GM23338 (cell line): ENCODE results near the gene RFWD3. TPM values are rescaled to one million over a fixed set of nuclear protein-coding genes. Genes with fewer than 3 reads are reported as not detected.
"Not testable (repeated sequence)": the region's sequence is repeated elsewhere in the genome, so short reads cannot be mapped to it uniquely, and the experiment has no call there.

Experiments used
- ATAC-seq: fragments of 200-7000 bp; cut with Tn5 transposase; 3 replicates; pipeline ENCODE4 v1.9.1; 2020
- DNase-seq: peaks from one replicate; pipeline ENCODE4 v3.0.0-alpha.2; 2015; ENCODE audit warnings: low spot score
- H2AFZ ChIP-seq: fragments of 200-600 bp; sonication (generic); 2 replicates; pipeline ENCODE4 v1.8.0; 2016; ENCODE audit warnings: antibody characterized with exemption, mild to moderate bottlenecking, moderate library complexity
- H3F3A ChIP-seq: fragments of 200-600 bp; sonication (generic); replicated peaks from 2 replicates; pipeline ENCODE4 v1.8.0; 2017; ENCODE audit warnings: antibody characterized with exemption, mixed run types, low read depth
- H3K27ac ChIP-seq: fragments of 200-600 bp; sonication (generic); 2 replicates; pipeline ENCODE4 v1.6.1; 2016; ENCODE audit warnings: low read depth
- H3K27me3 ChIP-seq: fragments of 200-600 bp; sonication (generic); 2 replicates; pipeline ENCODE4 v1.8.0; 2016; ENCODE audit warnings: mild to moderate bottlenecking, mixed run types, moderate library complexity; ENCODE audit not compliant: insufficient read depth
- H3K36me3 ChIP-seq: fragments of 200-600 bp; sonication (generic); 2 replicates; pipeline ENCODE4 v1.8.0; 2016; ENCODE audit warnings: mild to moderate bottlenecking; ENCODE audit not compliant: insufficient read depth
- H3K4me1 ChIP-seq: fragments of 200-600 bp; sonication (generic); 2 replicates; pipeline ENCODE4 v1.8.0; 2016; ENCODE audit warnings: mild to moderate bottlenecking, moderate library complexity; ENCODE audit not compliant: insufficient read depth
- H3K4me2 ChIP-seq: fragments of 200-600 bp; sonication (generic); 2 replicates; pipeline ENCODE4 v1.7.1; 2017; ENCODE audit warnings: mixed run types
- H3K4me3 ChIP-seq: fragments of 200-600 bp; sonication (generic); 2 replicates; pipeline ENCODE4 v1.6.1; 2016; ENCODE audit warnings: mixed run types
- H3K79me2 ChIP-seq: fragments of 200-600 bp; sonication (generic); replicated peaks from 2 replicates; pipeline ENCODE4 v1.8.0; 2017; ENCODE audit warnings: mild to moderate bottlenecking; ENCODE audit not compliant: insufficient read depth
- H3K9me2 ChIP-seq: fragments of 200-600 bp; sonication (generic); 2 replicates; pipeline ENCODE4 v1.8.0; 2017; ENCODE audit not compliant: insufficient read depth
- H4K20me1 ChIP-seq: fragments of 200-600 bp; sonication (generic); replicated peaks from 2 replicates; pipeline ENCODE4 v1.8.0; 2017; ENCODE audit warnings: mild to moderate bottlenecking; ENCODE audit not compliant: insufficient read depth
- H3K27ac Mint-ChIP-seq: 2 replicates; pipeline ENCODE4 v1.8.0; 2020; ENCODE audit warnings: inconsistent platforms, mild to moderate bottlenecking, moderate library complexity, mixed read lengths
- H3K27me3 Mint-ChIP-seq: 3 replicates; pipeline ENCODE4 v1.8.0; 2022; ENCODE audit warnings: low read depth, mild to moderate bottlenecking, moderate library complexity, mixed read lengths, inconsistent platforms; ENCODE audit not compliant: insufficient read depth, poor library complexity
- H3K36me3 Mint-ChIP-seq: 3 replicates; pipeline ENCODE4 v1.8.0; 2021; ENCODE audit warnings: low read depth, mild to moderate bottlenecking, inconsistent platforms, moderate library complexity, mixed read lengths
- H3K4me1 Mint-ChIP-seq: 3 replicates; pipeline ENCODE4 v1.8.0; 2020; ENCODE audit warnings: mild to moderate bottlenecking, inconsistent platforms, mixed read lengths
- H3K4me3 Mint-ChIP-seq: 3 replicates; pipeline ENCODE4 v1.8.0; 2021; ENCODE audit warnings: moderate library complexity, mild to moderate bottlenecking, inconsistent platforms, mixed read lengths
- H3K9me3 Mint-ChIP-seq: 3 replicates; pipeline ENCODE4 v1.8.0; 2020; ENCODE audit warnings: moderate library complexity, mild to moderate bottlenecking, inconsistent platforms, mixed read lengths
- ETS1 ChIP-seq: IDR thresholded peaks from 2 replicates; pipeline ENCODE4 v1.6.1; 2016; ENCODE audit warnings: antibody characterized with exemption
- EZH2 ChIP-seq: fragments of 200-600 bp; sonication (generic); IDR thresholded peaks from one replicate; pipeline ENCODE4 v1.8.0; 2017; ENCODE audit warnings: antibody characterized with exemption, mild to moderate bottlenecking, low read depth; ENCODE audit not compliant: unreplicated experiment
- EZH2phosphoT487 ChIP-seq: fragments of 200-600 bp; sonication (generic); IDR thresholded peaks from one replicate; pipeline ENCODE4 v1.8.1; 2018; ENCODE audit warnings: antibody characterized with exemption; ENCODE audit not compliant: unreplicated experiment
- JUNB ChIP-seq: IDR thresholded peaks from one replicate; pipeline ENCODE4 v1.6.1; 2016; ENCODE audit warnings: antibody characterized with exemption; ENCODE audit not compliant: unreplicated experiment
- NANOG ChIP-seq: IDR thresholded peaks from 2 replicates; pipeline ENCODE4 v1.6.1; 2016; ENCODE audit warnings: antibody characterized with exemption, borderline replicate concordance
- POLR2AphosphoS5 ChIP-seq: IDR thresholded peaks from 2 replicates; pipeline ENCODE4 v1.6.1; 2016; ENCODE audit warnings: antibody characterized with exemption, low read depth
- STAT1 ChIP-seq: IDR thresholded peaks from one replicate; pipeline ENCODE4 v1.6.1; 2016; ENCODE audit warnings: antibody characterized with exemption; ENCODE audit not compliant: unreplicated experiment
- ZNF114 ChIP-seq: fragments of 250-450 bp; sonication (Bioruptor Pico); IDR thresholded peaks from 2 replicates; pipeline ENCODE4 v1.5.0; 2020; ENCODE audit warnings: mild to moderate bottlenecking, moderate library complexity
- ZNF331 ChIP-seq: fragments of 250-450 bp; sonication (Bioruptor Pico); IDR thresholded peaks from 2 replicates; pipeline ENCODE4 v1.5.0; 2020; ENCODE audit warnings: low read depth, mild to moderate bottlenecking, moderate library complexity
- polyA plus RNA-seq: library from polyadenylated mRNA; unstranded; fragments of >200 nt; fragmentation: Nextera tagmentation; extraction: Ambion mirVana; gene quantifications from 2 replicates; pipeline ENCODE4 v1.2.1, GENCODE V29; 2016
- total RNA-seq: library from RNA; depleted of rRNA; stranded (reverse); fragments of >200 nt; shearing (Covaris generic); gene quantifications from 2 replicates; pipeline ENCODE4 v1.2.3, GENCODE V29; 2014
- TF ChIP-seq, protein P1 (sequence below): fragments of 250-450 bp; sonication (Bioruptor Pico); IDR thresholded peaks from 2 replicates; pipeline ENCODE4 v1.5.0; 2020; ENCODE audit warnings: mild to moderate bottlenecking, moderate library complexity

RFWD3 gene
- total and polyA plus RNA-seq, 2 experiments from 2014 or later: 27.6 to 113 TPM

GRCh38 chr16:74677868-74678267 lies 11.2 kb upstream of the RFWD3 start:
- no peaks in the 10 kb centered on the region for H3K9me3 Mint-ChIP-seq

DNA sequence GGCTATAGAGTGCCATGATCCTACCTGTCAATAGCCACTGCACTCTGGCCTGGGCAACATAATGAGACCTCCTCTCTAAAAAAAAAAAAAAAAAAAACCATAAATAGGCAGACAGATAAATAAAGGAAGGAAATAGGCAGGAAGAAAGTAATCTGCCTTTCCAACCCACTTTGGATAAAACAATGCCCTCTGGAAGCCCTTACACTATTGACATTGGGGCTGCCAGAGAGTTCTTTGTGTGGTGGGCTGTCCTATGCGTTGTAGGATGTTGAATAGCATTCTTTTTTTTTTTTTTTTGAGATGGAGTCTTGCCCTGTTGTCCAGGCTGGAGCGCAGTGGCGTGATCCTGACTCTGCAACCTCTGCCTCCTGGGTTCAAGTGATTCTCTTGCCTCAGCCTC lies 7.2 kb upstream of the RFWD3 start:
- no peaks in the 10 kb centered on the region for H3K27me3 ChIP-seq
- no peaks in the 10 kb centered on the region for H3F3A ChIP-seq
- no peaks in the 10 kb centered on the region for H4K20me1 ChIP-seq
- ATAC-seq (no peak), DNase-seq (no peak)
- H3K79me2 ChIP-seq: no peaks in the 10 kb centered on the region
- H3K27ac ChIP-seq: no peak overlapping the region
- H3K36me3 ChIP-seq: no peaks in the 10 kb centered on the region
- H3K4me1 Mint-ChIP-seq: no peaks in the 10 kb centered on the region
- no peaks in the 10 kb centered on the region for H3K27me3 Mint-ChIP-seq
- no peaks in the 10 kb centered on the region for H3K9me3 Mint-ChIP-seq
- H3K4me2 ChIP-seq: no peak overlapping the region
- no peaks in the 10 kb centered on the region for H3K36me3 Mint-ChIP-seq
- TF ChIP-seq JUNB: no peak
- TF ChIP-seq STAT1: no peak
- TF ChIP-seq, protein P1, sequence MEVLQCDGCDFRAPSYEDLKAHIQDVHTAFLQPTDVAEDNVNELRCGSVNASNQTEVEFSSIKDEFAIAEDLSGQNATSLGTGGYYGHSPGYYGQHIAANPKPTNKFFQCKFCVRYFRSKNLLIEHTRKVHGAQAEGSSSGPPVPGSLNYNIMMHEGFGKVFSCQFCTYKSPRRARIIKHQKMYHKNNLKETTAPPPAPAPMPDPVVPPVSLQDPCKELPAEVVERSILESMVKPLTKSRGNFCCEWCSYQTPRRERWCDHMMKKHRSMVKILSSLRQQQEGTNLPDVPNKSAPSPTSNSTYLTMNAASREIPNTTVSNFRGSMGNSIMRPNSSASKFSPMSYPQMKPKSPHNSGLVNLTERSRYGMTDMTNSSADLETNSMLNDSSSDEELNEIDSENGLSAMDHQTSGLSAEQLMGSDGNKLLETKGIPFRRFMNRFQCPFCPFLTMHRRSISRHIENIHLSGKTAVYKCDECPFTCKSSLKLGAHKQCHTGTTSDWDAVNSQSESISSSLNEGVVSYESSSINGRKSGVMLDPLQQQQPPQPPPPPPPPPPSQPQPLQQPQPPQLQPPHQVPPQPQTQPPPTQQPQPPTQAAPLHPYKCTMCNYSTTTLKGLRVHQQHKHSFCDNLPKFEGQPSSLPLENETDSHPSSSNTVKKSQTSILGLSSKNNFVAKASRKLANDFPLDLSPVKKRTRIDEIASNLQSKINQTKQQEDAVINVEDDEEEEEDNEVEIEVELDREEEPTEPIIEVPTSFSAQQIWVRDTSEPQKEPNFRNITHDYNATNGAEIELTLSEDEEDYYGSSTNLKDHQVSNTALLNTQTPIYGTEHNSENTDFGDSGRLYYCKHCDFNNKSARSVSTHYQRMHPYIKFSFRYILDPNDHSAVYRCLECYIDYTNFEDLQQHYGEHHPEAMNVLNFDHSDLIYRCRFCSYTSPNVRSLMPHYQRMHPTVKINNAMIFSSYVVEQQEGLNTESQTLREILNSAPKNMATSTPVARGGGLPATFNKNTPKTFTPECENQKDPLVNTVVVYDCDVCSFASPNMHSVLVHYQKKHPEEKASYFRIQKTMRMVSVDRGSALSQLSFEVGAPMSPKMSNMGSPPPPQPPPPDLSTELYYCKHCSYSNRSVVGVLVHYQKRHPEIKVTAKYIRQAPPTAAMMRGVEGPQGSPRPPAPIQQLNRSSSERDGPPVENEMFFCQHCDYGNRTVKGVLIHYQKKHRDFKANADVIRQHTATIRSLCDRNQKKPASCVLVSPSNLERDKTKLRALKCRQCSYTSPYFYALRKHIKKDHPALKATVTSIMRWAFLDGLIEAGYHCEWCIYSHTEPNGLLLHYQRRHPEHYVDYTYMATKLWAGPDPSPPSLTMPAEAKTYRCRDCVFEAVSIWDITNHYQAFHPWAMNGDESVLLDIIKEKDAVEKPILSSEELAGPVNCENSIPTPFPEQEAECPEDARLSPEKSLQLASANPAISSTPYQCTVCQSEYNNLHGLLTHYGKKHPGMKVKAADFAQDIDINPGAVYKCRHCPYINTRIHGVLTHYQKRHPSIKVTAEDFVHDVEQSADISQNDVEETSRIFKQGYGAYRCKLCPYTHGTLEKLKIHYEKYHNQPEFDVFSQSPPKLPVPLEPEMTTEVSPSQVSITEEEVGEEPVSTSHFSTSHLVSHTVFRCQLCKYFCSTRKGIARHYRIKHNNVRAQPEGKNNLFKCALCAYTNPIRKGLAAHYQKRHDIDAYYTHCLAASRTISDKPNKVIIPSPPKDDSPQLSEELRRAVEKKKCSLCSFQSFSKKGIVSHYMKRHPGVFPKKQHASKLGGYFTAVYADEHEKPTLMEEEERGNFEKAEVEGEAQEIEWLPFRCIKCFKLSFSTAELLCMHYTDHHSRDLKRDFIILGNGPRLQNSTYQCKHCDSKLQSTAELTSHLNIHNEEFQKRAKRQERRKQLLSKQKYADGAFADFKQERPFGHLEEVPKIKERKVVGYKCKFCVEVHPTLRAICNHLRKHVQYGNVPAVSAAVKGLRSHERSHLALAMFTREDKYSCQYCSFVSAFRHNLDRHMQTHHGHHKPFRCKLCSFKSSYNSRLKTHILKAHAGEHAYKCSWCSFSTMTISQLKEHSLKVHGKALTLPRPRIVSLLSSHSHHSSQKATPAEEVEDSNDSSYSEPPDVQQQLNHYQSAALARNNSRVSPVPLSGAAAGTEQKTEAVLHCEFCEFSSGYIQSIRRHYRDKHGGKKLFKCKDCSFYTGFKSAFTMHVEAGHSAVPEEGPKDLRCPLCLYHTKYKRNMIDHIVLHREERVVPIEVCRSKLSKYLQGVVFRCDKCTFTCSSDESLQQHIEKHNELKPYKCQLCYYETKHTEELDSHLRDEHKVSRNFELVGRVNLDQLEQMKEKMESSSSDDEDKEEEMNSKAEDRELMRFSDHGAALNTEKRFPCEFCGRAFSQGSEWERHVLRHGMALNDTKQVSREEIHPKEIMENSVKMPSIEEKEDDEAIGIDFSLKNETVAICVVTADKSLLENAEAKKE (CRISPR knock-in tag): no peak
- no peak for TF ChIP-seq ZNF331 (CRISPR knock-in tag)
- no peak for TF ChIP-seq POLR2AphosphoS5
- TF ChIP-seq EZH2: no peak
- no peak for TF ChIP-seq NANOG
- TF ChIP-seq ZNF114: no peak
- no peak for TF ChIP-seq EZH2phosphoT487
- TF ChIP-seq ETS1: no peak
- H3K4me3 Mint-ChIP-seq: no peak overlapping the region
- no peak overlapping the region for H3K27ac Mint-ChIP-seq
- H3K4me3 ChIP-seq: no peak overlapping the region
- no peaks in the 10 kb centered on the region; the same call in 1 of the 2 replicates for H3K9me2 ChIP-seq
- H2AFZ ChIP-seq: no peak overlapping the region
- H3K4me1 ChIP-seq: no peaks in the 10 kb centered on the region

More at GRCh38 chr16:74677868-74678267, 11.2 kb upstream of the RFWD3 start:
- H4K20me1 ChIP-seq: no peaks in the 10 kb centered on the region; the same call in 1 of the 2 replicates
- H3K4me2 ChIP-seq: no peak overlapping the region
- no peaks in the 10 kb centered on the region for H3K4me1 ChIP-seq
- no peak for DNase-seq
- Mint-ChIP-seq H3K4me1 (peaks cover 6% of the 10 kb centered on the region), H3K27me3 (no peaks in the 10 kb centered on the region), H3K27ac (no peak overlapping the region), H3K4me3 (no peak overlapping the region), H3K36me3 (no peaks in the 10 kb centered on the region)
- no peak overlapping the region for H3K27ac ChIP-seq
- ATAC-seq: no peak
- H3K36me3 ChIP-seq: no peaks in the 10 kb centered on the region; the same call in 1 of the 2 replicates
- no peak overlapping the region for H2AFZ ChIP-seq
- TF ChIP-seq ETS1: no peak
- H3F3A ChIP-seq: no peaks in the 10 kb centered on the region
- H3K4me3 ChIP-seq: no peak overlapping the region
- H3K79me2 ChIP-seq: no peaks in the 10 kb centered on the region
- no peaks in the 10 kb centered on the region for H3K9me2 ChIP-seq
- H3K27me3 ChIP-seq: no peaks in the 10 kb centered on the region

GRCh38 chr16:74668877-74669276 lies 2.2 kb upstream of the RFWD3 start:
- not testable (repeated sequence) for H3K4me3 ChIP-seq, H3K4me1 ChIP-seq, H3K4me2 ChIP-seq, H3K27ac Mint-ChIP-seq, ATAC-seq, H2AFZ ChIP-seq, H4K20me1 ChIP-seq, H3K27ac ChIP-seq, H3F3A ChIP-seq, DNase-seq, H3K27me3 ChIP-seq, H3K9me2 ChIP-seq, H3K4me3 Mint-ChIP-seq
- Mint-ChIP-seq H3K4me1 (peaks cover 12% of the 10 kb centered on the region), H3K36me3 (peaks cover 24% of the 10 kb centered on the region), H3K27me3 (peaks cover 16% of the 10 kb centered on the region), H3K9me3 (peaks cover 13% of the 10 kb centered on the region; the same call in 2 of the 3 replicates)
- Histone ChIP-seq H3K79me2 (peaks cover 26% of the 10 kb centered on the region), H3K36me3 (peaks cover 14% of the 10 kb centered on the region)
